ENCODE data around the gene ERGIC2.

DNA sequence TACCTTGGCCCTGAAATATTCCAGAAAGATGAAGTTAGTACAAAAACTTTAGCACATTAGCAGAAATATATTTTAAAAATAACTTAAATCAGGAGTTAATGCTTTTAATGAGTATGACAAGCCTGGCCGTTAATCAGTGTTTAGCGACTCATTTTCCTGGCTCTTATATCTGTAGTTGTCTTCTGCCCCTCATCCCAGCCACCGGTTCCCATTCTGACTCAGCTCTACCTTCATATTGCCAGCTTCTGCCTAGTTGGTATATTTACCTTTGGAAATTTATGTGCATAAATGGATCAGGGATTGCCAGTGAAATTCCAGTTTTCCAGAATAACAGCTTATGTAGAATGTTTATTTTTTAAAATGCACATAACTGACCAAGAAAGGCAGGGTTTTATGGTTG, 79.9 kb downstream of the ERGIC2 start:
- TF ChIP-seq CTCF (IDR thresholded peaks at IDR 0.05): no peak
- no peak for TF ChIP-seq EZH2 (IDR thresholded peaks at IDR 0.05)
- no peak for TF ChIP-seq EZH2phosphoT487 (IDR thresholded peaks at IDR 0.05)

All from neural progenitor cell (in vitro differentiated cells).